GM12864 (cell line): ENCODE measurements around the gene PCBP1.
"Not testable (repeated sequence)": the region's sequence is repeated elsewhere in the genome, so short reads cannot be mapped to it uniquely, and the experiment has no call there.

Source experiments
- DNase-seq: peaks from one replicate; pipeline ENCODE4 v3.0.0-alpha.2; 2011; ENCODE audit warnings: low read depth
- H3K4me3 ChIP-seq: 2 replicates; pipeline ENCODE4 v1.5.1; 2011; ENCODE audit warnings: mild to moderate bottlenecking, low read depth, low read length, control low read depth
- CTCF ChIP-seq: IDR thresholded peaks from 2 replicates; pipeline ENCODE4 v1.5.1; 2011; ENCODE audit warnings: low read depth, mild to moderate bottlenecking, moderate library complexity, low read length, control low read depth, inconsistent platforms; ENCODE audit errors: missing control alignments

Gene PCBP1

GRCh38 chr2:70132244-70133126, 45.2 kb downstream of the PCBP1 start:
- no peak for TF ChIP-seq CTCF
- peak overlapping the region; percentile 49 for H3K4me3 ChIP-seq
- DNase-seq = no peak

- no peak for TF ChIP-seq CTCF
- no peak overlapping the region; the same call in 1 of the 2 replicates for H3K4me3 ChIP-seq
- no peak for DNase-seq
Observed at GRCh38 chr2:70133127-70133452, 45.8 kb downstream of the PCBP1 start.

GRCh38 chr2:70133491-70134322, 46.4 kb downstream of the PCBP1 start:
- no peak for TF ChIP-seq CTCF
- no peak for DNase-seq
- H3K4me3 ChIP-seq = no peak overlapping the region; the same call in 1 of the 2 replicates

GRCh38 chr2:70134323-70134983, 47.2 kb downstream of the PCBP1 start:
- not testable (repeated sequence) for DNase-seq, H3K4me3 ChIP-seq
